ENCODE measurements around the gene LCOR. TPM values are rescaled to one million over a fixed set of nuclear protein-coding genes. Genes with fewer than 3 reads are reported as not detected.
"Not testable (repeated sequence)": the region's sequence is repeated elsewhere in the genome, so short reads cannot be mapped to it uniquely, and the experiment has no call there.

The LCOR gene
- total RNA-seq, 6 experiments from 2014 or later, result 26.5 to 32.6 (median 29.3) TPM

DNA sequence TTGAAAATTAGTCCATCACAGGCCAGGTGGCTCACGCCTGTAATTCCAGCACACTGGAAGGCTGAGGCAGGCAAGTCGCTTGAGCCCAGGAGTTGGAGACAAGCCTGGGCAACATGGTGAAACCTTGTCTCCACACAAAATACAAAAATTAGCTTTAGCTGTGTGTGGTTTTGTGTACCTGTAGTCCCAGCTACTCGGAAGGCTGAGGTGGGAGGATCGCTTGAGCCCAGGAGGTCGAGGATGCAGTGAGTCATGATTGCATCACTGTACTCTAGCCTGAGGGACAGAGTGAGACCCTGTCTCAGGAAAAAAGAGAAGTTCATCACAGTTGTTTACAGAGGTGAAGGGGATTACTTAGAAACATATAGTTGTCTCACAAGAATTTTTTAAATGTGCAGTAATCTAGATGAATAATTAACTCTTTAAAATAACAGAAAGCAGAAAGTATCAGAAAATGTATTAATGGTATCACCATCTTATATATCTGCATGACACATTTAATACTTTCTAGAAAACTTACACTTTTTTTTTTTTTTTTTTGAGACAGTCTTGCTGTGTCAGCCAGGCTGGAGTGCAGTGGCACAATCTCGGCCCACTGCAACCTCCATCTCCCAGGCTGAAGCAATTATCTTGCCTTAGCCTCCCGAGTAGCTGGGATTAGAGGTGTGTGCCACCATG lies 8.9 kb downstream of the LCOR start:
- peaks cover 1% of the 10 kb centered on the region; the same call in 1 of the 2 replicates for H3K27me3 Mint-ChIP-seq (ENCODE audit: insufficient read depth)
- no peak overlapping the region; the same call in 1 of the 2 replicates for H3K4me3 Mint-ChIP-seq
- no peaks in the 10 kb centered on the region for H3K9me3 Mint-ChIP-seq
- peak overlapping the region; percentile 56 for H3K27ac Mint-ChIP-seq
- DNase-seq, result peak; percentile 38
- peaks cover 54% of the 10 kb centered on the region for H3K4me1 Mint-ChIP-seq (ENCODE audit: low read depth)
- peaks cover 5% of the 10 kb centered on the region for H3K36me3 Mint-ChIP-seq (ENCODE audit: low read depth)
- TF ChIP-seq, protein P1, sequence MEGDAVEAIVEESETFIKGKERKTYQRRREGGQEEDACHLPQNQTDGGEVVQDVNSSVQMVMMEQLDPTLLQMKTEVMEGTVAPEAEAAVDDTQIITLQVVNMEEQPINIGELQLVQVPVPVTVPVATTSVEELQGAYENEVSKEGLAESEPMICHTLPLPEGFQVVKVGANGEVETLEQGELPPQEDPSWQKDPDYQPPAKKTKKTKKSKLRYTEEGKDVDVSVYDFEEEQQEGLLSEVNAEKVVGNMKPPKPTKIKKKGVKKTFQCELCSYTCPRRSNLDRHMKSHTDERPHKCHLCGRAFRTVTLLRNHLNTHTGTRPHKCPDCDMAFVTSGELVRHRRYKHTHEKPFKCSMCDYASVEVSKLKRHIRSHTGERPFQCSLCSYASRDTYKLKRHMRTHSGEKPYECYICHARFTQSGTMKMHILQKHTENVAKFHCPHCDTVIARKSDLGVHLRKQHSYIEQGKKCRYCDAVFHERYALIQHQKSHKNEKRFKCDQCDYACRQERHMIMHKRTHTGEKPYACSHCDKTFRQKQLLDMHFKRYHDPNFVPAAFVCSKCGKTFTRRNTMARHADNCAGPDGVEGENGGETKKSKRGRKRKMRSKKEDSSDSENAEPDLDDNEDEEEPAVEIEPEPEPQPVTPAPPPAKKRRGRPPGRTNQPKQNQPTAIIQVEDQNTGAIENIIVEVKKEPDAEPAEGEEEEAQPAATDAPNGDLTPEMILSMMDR (IDR thresholded peaks at IDR 0.05), result no peak

DNA sequence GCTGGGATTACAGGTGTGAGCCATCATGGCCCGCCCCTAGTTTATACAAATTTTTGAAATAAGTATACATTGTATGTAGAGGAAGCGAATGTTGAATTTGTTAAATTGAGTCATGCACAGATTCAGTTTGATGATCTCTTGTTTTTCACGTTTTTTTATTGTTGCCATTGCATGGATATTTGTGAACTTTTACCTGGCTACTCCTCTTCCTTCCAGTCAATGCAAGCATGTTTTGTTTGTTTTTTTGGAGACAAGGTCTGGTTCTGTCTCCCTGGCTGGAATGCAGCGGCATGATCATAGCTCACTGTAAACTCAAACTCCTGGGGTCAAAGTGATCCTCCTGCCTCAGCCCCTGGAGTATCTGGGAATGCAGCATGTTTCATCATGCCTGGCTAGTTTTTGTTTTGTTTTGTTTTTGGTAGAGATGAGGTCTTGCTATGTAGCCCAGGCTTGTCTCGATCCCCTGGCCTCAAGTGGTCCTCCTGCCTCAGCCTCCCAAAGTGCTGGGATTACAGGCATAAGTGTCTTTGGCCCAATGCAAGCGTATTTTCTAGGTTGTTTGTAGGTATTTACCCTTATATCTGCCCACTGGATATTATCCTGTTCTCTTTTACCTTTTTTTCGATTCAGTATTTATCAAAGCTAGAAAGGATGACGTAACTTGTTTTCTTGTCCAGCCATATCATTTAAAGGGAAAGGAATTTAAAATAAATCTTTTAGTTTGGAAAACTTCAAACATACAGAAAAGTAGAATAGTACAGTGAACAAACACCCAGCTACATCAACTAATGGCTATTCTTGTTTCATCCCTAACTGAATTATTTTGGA lies 11.0 kb downstream of the LCOR start:
- DNase-seq, result no peak
- Mint-ChIP-seq H3K36me3 (ENCODE audit: low read depth) (peaks cover 5% of the 10 kb centered on the region), H3K27ac (no peak overlapping the region), H3K9me3 (no peaks in the 10 kb centered on the region), H3K4me3 (no peak overlapping the region), H3K27me3 (ENCODE audit: insufficient read depth) (peaks cover 1% of the 10 kb centered on the region; the same call in 1 of the 2 replicates), H3K4me1 (ENCODE audit: low read depth) (peaks cover 56% of the 10 kb centered on the region)
- TF ChIP-seq, protein P1 (IDR thresholded peaks at IDR 0.05), result no peak

DNA sequence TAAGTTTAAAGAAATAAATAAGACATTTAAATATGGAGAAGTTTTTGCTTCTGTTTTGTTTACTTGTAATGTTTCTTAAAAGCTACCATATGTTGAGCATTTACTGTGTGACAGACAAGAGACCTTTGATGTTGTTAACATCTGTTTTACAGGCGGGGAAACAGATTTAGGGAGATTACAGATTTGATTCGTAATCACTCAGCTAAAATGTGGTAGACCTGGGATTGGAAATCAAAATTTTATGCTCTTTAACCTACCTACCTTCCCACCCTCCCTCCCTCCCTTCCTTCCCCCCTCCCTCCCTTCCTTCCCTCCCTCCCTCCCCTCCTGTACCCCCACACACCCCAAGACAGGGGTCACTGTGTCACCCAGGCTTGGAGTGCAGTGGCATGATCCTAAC lies 11.7 kb downstream of the LCOR start:
- H3K9me3 Mint-ChIP-seq, result no peaks in the 10 kb centered on the region
- TF ChIP-seq, protein P1 (IDR thresholded peaks at IDR 0.05), result no peak
- peaks cover 1% of the 10 kb centered on the region; the same call in 1 of the 2 replicates for H3K27me3 Mint-ChIP-seq (ENCODE audit: insufficient read depth)
- H3K4me1 Mint-ChIP-seq (ENCODE audit: low read depth), result peaks cover 51% of the 10 kb centered on the region
- H3K4me3 Mint-ChIP-seq, result no peak overlapping the region
- H3K27ac Mint-ChIP-seq, result no peak overlapping the region
- no peak for DNase-seq
- no peaks in the 10 kb centered on the region for H3K36me3 Mint-ChIP-seq (ENCODE audit: low read depth)

DNA sequence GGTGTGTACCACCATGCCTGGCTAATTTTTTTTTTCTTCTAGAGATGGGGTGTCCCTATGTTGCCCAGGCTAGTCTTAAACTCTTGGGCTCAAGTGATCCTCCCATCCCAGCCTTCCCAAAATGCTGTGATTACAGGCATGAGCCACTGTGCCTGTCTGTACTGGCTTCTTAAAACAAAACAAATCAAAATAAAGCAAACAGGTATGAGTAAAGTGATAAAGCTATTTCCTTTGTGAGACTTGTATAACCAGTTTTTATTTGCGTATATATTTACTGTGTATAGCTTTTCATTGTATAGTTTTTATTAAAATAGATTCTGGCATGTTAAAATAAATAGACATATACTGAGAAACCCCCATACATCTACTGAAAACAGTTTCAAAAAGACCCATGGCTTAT lies 14.3 kb downstream of the LCOR start:
- Mint-ChIP-seq H3K4me3 (no peak overlapping the region), H3K4me1 (ENCODE audit: low read depth) (peaks cover 55% of the 10 kb centered on the region), H3K27me3 (ENCODE audit: insufficient read depth) (peaks cover 1% of the 10 kb centered on the region; the same call in 1 of the 2 replicates), H3K27ac (no peak overlapping the region), H3K36me3 (ENCODE audit: low read depth) (no peaks in the 10 kb centered on the region), H3K9me3 (no peaks in the 10 kb centered on the region)
- TF ChIP-seq, protein P1 (IDR thresholded peaks at IDR 0.05), result no peak
- DNase-seq, result no peak

DNA sequence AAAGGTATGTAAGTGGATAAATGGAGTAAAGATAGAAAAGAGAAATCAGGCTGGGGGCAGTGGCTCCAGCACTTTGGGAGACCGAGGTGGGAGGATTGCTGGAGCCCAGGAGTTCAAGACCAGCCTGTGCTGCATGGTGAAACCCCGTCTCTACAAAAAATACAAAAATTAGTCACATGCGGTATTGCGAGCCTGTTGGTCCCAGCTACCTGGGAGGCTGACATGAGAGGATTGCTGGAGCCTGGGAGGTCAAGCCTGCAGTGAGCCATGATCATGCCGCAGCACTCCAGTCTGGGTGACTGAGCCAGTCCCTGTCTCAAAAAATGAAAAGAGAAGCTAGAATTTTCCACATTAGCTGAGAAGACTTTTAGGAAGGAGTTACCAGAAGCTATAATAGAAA lies 14.8 kb downstream of the LCOR start:
- TF ChIP-seq, protein P1 (IDR thresholded peaks at IDR 0.05), result no peak
- Mint-ChIP-seq H3K4me1 (ENCODE audit: low read depth) (peaks cover 59% of the 10 kb centered on the region), H3K36me3 (ENCODE audit: low read depth) (no peaks in the 10 kb centered on the region), H3K27me3 (ENCODE audit: insufficient read depth) (peaks cover 1% of the 10 kb centered on the region; the same call in 1 of the 2 replicates), H3K27ac (no peak overlapping the region), H3K4me3 (no peak overlapping the region), H3K9me3 (no peaks in the 10 kb centered on the region)
- DNase-seq, result no peak

DNA sequence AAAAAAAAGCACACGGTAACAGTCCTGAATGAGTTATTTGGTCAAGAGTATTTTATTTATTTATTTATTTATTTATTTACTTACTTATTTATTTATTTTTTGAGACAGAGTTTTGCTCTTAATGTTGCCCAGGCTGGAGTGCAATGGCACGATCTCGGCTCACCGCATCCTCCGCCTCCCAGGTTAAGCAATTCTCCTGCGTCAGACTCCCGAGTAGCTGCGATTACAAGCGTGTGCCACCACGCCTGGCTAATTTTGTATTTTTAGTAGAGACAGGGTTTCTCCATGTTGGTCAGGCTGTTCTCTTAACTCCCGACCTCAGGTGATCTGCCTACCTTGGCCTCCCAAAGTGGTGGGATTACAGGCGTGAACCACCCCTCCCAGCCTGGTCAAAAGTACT lies 15.3 kb downstream of the LCOR start:
- DNase-seq; H3K36me3 Mint-ChIP-seq (ENCODE audit: low read depth); H3K9me3 Mint-ChIP-seq; H3K27ac Mint-ChIP-seq; H3K4me3 Mint-ChIP-seq; H3K27me3 Mint-ChIP-seq (ENCODE audit: insufficient read depth): not testable (repeated sequence)
- H3K4me1 Mint-ChIP-seq (ENCODE audit: low read depth), result peaks cover 59% of the 10 kb centered on the region

All from HFFc6 (cell line).